ENCODE data around the gene PHLPP2. TPM values are rescaled to one million over a fixed set of nuclear protein-coding genes. Genes with fewer than 3 reads are reported as not detected.

PHLPP2 gene
- total RNA-seq, 1 donor from 2014 or later = 7.2 TPM

GRCh38 chr16:71669926-71670536 lies 54.5 kb downstream of the PHLPP2 start:
- intact Hi-C loops (cut with micrococcal nuclease) = no loop called here

- intact Hi-C loops (cut with micrococcal nuclease) = no loop called here
Measured at GRCh38 chr16:71666928-71667707, 57.4 kb downstream of the PHLPP2 start.

GRCh38 chr16:71666264-71666663 lies 58.2 kb downstream of the PHLPP2 start:
- intact Hi-C loops (cut with micrococcal nuclease) = no loop called here

- intact Hi-C loops (cut with micrococcal nuclease) = no loop called here
Measured at GRCh38 chr16:71659471-71659870, 65.0 kb downstream of the PHLPP2 start.

- intact Hi-C loops (cut with micrococcal nuclease) = no loop called here
Measured at GRCh38 chr16:71658771-71659170, 65.7 kb downstream of the PHLPP2 start.

- intact Hi-C loops (cut with micrococcal nuclease) = no loop called here
Measured at GRCh38 chr16:71649704-71650103, 74.8 kb downstream of the PHLPP2 start.

GRCh38 chr16:71648921-71649320 lies 75.6 kb downstream of the PHLPP2 start:
- intact Hi-C loops (cut with micrococcal nuclease) = no loop called here

GRCh38 chr16:71648162-71648561 lies 76.3 kb downstream of the PHLPP2 start:
- intact Hi-C loops (cut with micrococcal nuclease) = no loop called here

GRCh38 chr16:71647391-71647790 lies 77.1 kb downstream of the PHLPP2 start:
- intact Hi-C loops (cut with micrococcal nuclease) = no loop called here

GRCh38 chr16:71645450-71645849 lies 79.1 kb downstream of the PHLPP2 start:
- intact Hi-C loops (cut with micrococcal nuclease) = no loop called here

- intact Hi-C loops (cut with micrococcal nuclease) = no loop called here
Measured at GRCh38 chr16:71637398-71637797, 87.1 kb downstream of the PHLPP2 start.

- intact Hi-C loops (cut with micrococcal nuclease) = no loop called here
Measured at GRCh38 chr16:71635632-71636031, 88.9 kb downstream of the PHLPP2 start.

- intact Hi-C loops (cut with micrococcal nuclease) = no loop called here
Measured at GRCh38 chr16:71631776-71632175, 92.7 kb downstream of the PHLPP2 start.

GRCh38 chr16:71630808-71631207 lies 93.7 kb downstream of the PHLPP2 start:
- intact Hi-C loops (cut with micrococcal nuclease) = no loop called here

GRCh38 chr16:71629278-71630016 lies 95.1 kb downstream of the PHLPP2 start:
- intact Hi-C loops (cut with micrococcal nuclease) = no loop called here

- intact Hi-C loops (cut with micrococcal nuclease) = no loop called here
Measured at GRCh38 chr16:71628810-71629209, 95.7 kb downstream of the PHLPP2 start.

- intact Hi-C loops (cut with micrococcal nuclease) = no loop called here
Measured at GRCh38 chr16:71627731-71628181, 96.7 kb downstream of the PHLPP2 start.

- intact Hi-C loops (cut with micrococcal nuclease) = no loop called here
Measured at GRCh38 chr16:71626858-71627213, 97.7 kb downstream of the PHLPP2 start.

GRCh38 chr16:71626018-71626857 lies 98.3 kb downstream of the PHLPP2 start, which contains the start of gene MARVELD3:
Gene MARVELD3 (plus strand): TSS chr16:71626184. CDS start chr16:71626230, 46 bp downstream.
- intact Hi-C loops (cut with micrococcal nuclease) = no loop called here

- intact Hi-C loops (cut with micrococcal nuclease) = no loop called here
Measured at GRCh38 chr16:71625113-71625850, 99.2 kb downstream of the PHLPP2 start.

- intact Hi-C loops (cut with micrococcal nuclease) = no loop called here
Measured at GRCh38 chr16:71623597-71623996, 100.9 kb downstream of the PHLPP2 start.
